HG03064 (cell line): ENCODE data around the gene LIPE.

Experiments used
- ATAC-seq: cut with Tn5 transposase; IDR thresholded peaks from one replicate; pipeline ENCODE4 v1.9.1; 2021; ENCODE audit warnings: low read depth; ENCODE audit not compliant: unreplicated experiment

LIPE gene

DNA sequence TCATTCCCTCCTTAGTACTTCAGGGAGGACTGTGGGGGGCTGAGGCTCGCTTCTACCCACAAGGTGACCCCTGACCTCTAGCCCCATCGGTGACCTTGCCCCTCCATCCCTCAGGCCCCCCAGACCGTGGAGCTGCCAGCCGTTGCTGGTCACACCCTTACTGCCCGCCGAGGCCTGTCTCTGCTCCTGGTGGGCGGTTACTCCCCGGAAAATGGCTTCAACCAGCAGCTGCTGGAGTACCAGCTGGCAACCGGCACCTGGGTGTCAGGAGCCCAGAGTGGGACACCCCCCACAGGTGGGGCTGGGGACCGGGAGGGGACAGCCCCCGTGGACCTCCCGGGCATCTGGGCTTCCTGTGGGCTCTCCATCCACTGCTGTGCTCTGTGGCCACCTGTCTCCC is 69.9 kb downstream of the LIPE start:
- ATAC-seq, result no peak

GRCh38 chr19:42356686-42357085 is 70.5 kb downstream of the LIPE start:
- no peak for ATAC-seq

- ATAC-seq, result no peak
Measured at GRCh38 chr19:42355896-42356295, 71.3 kb downstream of the LIPE start.

DNA sequence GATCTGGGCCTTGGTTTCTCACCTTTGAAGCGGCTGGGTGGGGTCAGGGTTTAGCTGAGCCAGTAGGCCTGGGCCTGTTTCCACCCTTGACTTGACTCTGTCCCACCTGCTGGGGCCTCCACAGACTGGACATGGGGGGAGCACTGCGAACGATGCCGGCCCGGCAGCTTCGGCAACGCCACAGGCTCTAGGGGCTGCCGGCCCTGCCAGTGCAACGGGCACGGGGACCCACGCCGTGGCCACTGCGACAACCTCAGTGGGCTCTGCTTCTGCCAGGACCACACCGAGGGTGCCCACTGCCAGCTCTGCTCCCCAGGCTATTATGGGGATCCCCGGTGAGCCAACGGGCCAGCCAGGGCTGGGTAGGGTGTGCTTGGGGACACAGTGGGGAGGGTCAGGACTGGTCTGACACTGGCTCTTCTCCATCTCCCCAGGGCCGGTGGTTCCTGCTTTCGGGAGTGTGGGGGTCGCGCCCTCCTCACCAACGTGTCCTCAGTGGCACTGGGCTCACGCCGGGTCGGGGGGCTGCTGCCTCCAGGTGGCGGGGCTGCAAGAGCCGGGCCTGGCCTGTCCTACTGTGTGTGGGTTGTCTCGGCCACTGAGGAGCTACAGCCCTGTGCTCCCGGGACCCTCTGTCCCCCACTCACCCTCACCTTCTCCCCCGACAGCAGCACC is 73.7 kb downstream of the LIPE start:
- ATAC-seq, result no peak

DNA sequence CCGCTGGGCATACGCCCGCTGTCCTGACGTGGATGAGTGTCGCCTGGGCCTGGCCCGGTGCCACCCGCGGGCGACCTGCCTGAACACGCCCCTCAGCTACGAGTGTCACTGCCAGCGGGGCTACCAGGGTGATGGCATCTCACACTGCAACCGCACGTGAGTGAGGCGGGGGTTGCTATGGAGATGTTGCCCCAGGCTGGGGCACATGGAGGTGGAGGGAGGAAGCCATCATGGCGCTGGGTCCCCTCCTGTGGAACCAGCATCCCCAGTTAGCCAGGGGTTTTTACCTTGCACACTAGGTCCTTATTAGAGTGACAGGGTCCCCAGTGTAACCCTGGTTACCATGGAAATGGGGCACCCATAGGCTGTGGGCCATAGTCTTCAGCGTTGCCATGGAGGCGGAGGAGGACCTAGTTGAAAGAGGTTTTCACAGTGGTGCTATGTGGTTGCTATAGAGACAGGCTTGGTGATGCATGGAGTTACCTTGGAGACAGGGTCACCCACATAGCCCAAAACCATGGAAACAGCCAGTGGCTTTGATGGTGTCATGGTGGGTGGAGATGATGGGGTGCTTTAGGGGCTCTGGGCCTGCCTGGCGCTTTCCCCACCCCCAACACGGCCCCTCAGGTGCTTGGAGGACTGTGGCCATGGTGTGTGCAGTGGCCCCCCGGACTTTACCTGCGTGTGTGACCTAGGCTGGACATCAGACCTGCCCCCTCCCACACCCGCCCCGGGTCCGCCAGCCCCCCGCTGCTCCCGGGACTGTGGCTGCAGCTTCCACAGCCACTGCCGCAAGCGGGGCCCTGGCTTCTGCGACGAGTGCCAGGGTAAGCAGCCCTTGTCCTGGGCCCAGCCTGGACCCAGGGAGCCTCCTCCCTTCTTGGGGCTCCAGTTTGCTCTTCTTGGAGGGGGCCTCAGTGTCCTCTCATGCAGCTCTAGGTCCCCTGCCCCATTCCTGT is 74.6 kb downstream of the LIPE start:
- ATAC-seq, result no peak
